Stimulated activated naive CD4-positive, alpha-beta T cell (primary cell): ENCODE data around the gene PAGR1.

Experiments
- DNase-seq, 6 experiments: peaks; one replicate each; lab custom pipeline; 2025; lab: John Stamatoyannopoulos, UW

PAGR1 gene

GRCh38 chr16:29835926-29836325 is 20.0 kb downstream of the PAGR1 start:
- DNase-seq, result no peak

GRCh38 chr16:29836623-29837022 is 20.7 kb downstream of the PAGR1 start:
- DNase-seq, result no peak

GRCh38 chr16:29837841-29838240 is 21.9 kb downstream of the PAGR1 start:
- no peak for DNase-seq

GRCh38 chr16:29839822-29840221 is 23.9 kb downstream of the PAGR1 start:
- DNase-seq, result no peak

- DNase-seq, result no peak
Observed at GRCh38 chr16:29840240-29840639, 24.3 kb downstream of the PAGR1 start.

- no peak for DNase-seq
Observed at GRCh38 chr16:29841631-29842030, 25.7 kb downstream of the PAGR1 start.

GRCh38 chr16:29842732-29843346 is 26.9 kb downstream of the PAGR1 start:
- no peak for DNase-seq

- no peak for DNase-seq
Observed at GRCh38 chr16:29843931-29844330, 28.0 kb downstream of the PAGR1 start.

GRCh38 chr16:29844575-29845331 is 28.8 kb downstream of the PAGR1 start:
- DNase-seq, result no peak

GRCh38 chr16:29845656-29846055 is 29.7 kb downstream of the PAGR1 start:
- DNase-seq, result no peak

GRCh38 chr16:29848420-29849297 is 32.7 kb downstream of the PAGR1 start:
- DNase-seq, result peak; percentile 61 to 87 (median 74)

- no peak for DNase-seq
Observed at GRCh38 chr16:29849505-29849904, 33.6 kb downstream of the PAGR1 start.

GRCh38 chr16:29850998-29851397 is 35.0 kb downstream of the PAGR1 start:
- DNase-seq, result no peak

GRCh38 chr16:29852654-29853053 is 36.7 kb downstream of the PAGR1 start:
- DNase-seq, result no peak

- DNase-seq, result no peak
Observed at GRCh38 chr16:29854520-29855100, 38.7 kb downstream of the PAGR1 start.

- DNase-seq, result no peak
Observed at GRCh38 chr16:29857133-29857760, 41.3 kb downstream of the PAGR1 start.

- no peak for DNase-seq
Observed at GRCh38 chr16:29858149-29858849, 42.3 kb downstream of the PAGR1 start.

- no peak for DNase-seq
Observed at GRCh38 chr16:29858974-29859373, 43.0 kb downstream of the PAGR1 start.

- no peak for DNase-seq
Observed at GRCh38 chr16:29860218-29860617, 44.3 kb downstream of the PAGR1 start.

GRCh38 chr16:29862383-29862883 is 46.5 kb downstream of the PAGR1 start:
- DNase-seq, result peak in 1 of 6 experiments; percentile 32
